ENCODE data around the gene RAPH1.

DNA sequence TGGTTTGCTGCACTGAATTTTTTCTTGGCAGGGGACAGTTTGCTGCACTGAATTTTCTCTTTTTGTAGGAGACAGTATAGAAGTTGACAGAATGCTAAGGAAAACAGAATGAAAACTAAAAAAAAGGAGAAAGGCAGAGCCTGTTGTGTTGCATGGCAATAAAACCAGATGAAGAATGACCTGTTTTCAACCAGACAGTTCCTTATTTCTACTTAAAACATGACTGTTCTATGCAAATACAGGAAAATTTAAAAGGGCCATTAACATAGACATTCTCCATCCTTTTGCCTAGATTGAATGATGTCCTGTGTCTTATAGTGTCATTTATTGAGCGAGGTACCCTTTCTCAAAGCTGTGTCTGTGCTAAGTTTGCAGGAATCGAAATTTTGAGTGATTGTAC is 173.6 kb downstream of the RAPH1 start:
- TF ChIP-seq, protein P1, sequence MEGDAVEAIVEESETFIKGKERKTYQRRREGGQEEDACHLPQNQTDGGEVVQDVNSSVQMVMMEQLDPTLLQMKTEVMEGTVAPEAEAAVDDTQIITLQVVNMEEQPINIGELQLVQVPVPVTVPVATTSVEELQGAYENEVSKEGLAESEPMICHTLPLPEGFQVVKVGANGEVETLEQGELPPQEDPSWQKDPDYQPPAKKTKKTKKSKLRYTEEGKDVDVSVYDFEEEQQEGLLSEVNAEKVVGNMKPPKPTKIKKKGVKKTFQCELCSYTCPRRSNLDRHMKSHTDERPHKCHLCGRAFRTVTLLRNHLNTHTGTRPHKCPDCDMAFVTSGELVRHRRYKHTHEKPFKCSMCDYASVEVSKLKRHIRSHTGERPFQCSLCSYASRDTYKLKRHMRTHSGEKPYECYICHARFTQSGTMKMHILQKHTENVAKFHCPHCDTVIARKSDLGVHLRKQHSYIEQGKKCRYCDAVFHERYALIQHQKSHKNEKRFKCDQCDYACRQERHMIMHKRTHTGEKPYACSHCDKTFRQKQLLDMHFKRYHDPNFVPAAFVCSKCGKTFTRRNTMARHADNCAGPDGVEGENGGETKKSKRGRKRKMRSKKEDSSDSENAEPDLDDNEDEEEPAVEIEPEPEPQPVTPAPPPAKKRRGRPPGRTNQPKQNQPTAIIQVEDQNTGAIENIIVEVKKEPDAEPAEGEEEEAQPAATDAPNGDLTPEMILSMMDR (IDR thresholded peaks at IDR 0.05; ENCODE audit: poor library complexity), result no peak
- TF ChIP-seq EZH2 (IDR thresholded peaks at IDR 0.05; ENCODE audit: borderline replicate concordance), result no peak
- no peak for TF ChIP-seq EZH2phosphoT487 (IDR thresholded peaks at IDR 0.05; ENCODE audit: low read depth, severe bottlenecking, unreplicated experiment)

All from hepatocyte (in vitro differentiated cells).